Measurements from ENCODE around the gene GTF2A1.

The GTF2A1 gene

GRCh38 chr14:81206115-81206514 lies 14.6 kb downstream of the GTF2A1 start:
- TF ChIP-seq CTCF (conservative IDR thresholded peaks at IDR 0.05; ENCODE audit: control insufficient read depth, insufficient read depth, low read depth, low read length), result no peak
- DNase-seq (ENCODE audit: low read depth), result peak; percentile 21

GRCh38 chr14:81205639-81206038 lies 15.1 kb downstream of the GTF2A1 start:
- no peak for TF ChIP-seq CTCF (conservative IDR thresholded peaks at IDR 0.05; ENCODE audit: control insufficient read depth, insufficient read depth, low read depth, low read length)
- no peak for DNase-seq (ENCODE audit: low read depth)
- H3K4me3 ChIP-seq (ENCODE audit: control insufficient read depth, low read depth, low read length), result no peak overlapping the region

More at GRCh38 chr14:81206115-81206514, 14.6 kb downstream of the GTF2A1 start:
- H3K4me3 ChIP-seq (ENCODE audit: control insufficient read depth, low read depth, low read length), result no peak overlapping the region

- H3K4me3 ChIP-seq (ENCODE audit: control insufficient read depth, low read depth, low read length), result no peak overlapping the region
- no peak for TF ChIP-seq CTCF (conservative IDR thresholded peaks at IDR 0.05; ENCODE audit: control insufficient read depth, insufficient read depth, low read depth, low read length)
- DNase-seq (ENCODE audit: low read depth), result no peak
These were observed 20.7 kb downstream of the GTF2A1 start for GRCh38 chr14:81200054-81200453.

GRCh38 chr14:81199084-81199483 lies 21.7 kb downstream of the GTF2A1 start:
- TF ChIP-seq CTCF (conservative IDR thresholded peaks at IDR 0.05; ENCODE audit: control insufficient read depth, insufficient read depth, low read depth, low read length), result no peak
- no peak for DNase-seq (ENCODE audit: low read depth)
- H3K4me3 ChIP-seq (ENCODE audit: control insufficient read depth, low read depth, low read length), result no peak overlapping the region

- no peak for DNase-seq (ENCODE audit: low read depth)
- H3K4me3 ChIP-seq (ENCODE audit: control insufficient read depth, low read depth, low read length), result no peak overlapping the region
- no peak for TF ChIP-seq CTCF (conservative IDR thresholded peaks at IDR 0.05; ENCODE audit: control insufficient read depth, insufficient read depth, low read depth, low read length)
These were observed 22.1 kb downstream of the GTF2A1 start for GRCh38 chr14:81198651-81199050.

- H3K4me3 ChIP-seq (ENCODE audit: control insufficient read depth, low read depth, low read length), result no peak overlapping the region
- no peak for TF ChIP-seq CTCF (conservative IDR thresholded peaks at IDR 0.05; ENCODE audit: control insufficient read depth, insufficient read depth, low read depth, low read length)
- no peak for DNase-seq (ENCODE audit: low read depth)
These were observed 26.7 kb downstream of the GTF2A1 start for GRCh38 chr14:81193924-81194633.
